ENCODE data around the gene SPAG16. TPM values are rescaled to one million over a fixed set of nuclear protein-coding genes. Genes with fewer than 3 reads are reported as not detected.

Gene SPAG16
- total and polyA plus RNA-seq, 2 donors (not counting 1 experiment from before 2014, with no cell fraction given) = 3.4 to 8.6 TPM

DNA sequence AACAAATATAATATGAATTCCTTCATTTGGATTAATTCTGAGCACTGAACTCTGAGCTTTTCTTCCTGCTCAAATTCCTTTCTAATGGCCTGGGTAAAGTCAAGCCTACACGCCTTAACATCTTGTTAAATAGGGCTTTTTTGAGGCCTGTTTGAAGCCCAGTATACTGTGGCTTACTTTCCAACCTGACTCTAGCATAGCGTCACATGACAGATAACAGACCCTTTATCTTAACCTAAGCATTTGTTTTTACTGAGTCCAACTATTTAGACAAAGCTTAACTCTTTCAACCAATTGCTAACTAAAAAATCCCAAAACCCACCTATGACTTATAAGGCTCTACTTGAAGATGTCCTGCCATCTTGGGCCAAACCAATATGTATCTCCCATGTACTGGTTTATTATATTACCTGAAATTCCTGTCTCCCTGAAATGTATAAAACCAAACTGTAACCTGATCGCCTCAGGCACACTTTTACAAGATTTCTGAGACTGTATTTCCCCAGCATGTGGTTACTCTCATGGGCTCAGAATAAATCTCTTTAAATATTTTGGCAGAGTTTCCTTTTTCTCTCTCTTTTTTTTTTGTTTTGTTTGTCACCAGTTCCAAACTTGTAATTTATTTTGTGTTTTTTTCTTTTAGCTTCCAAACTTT lies 855.5 kb downstream of the SPAG16 start:
- H3K4me1 ChIP-seq (ENCODE audit: control insufficient read depth in 2 of 2, insufficient read depth in 2 of 2, low read length in 2 of 2) = no peaks in the 10 kb centered on the region
- WGBS (ENCODE audit: insufficient coverage) = 100% methylated on average over 1 of the region's 3 CpGs
- POLR2A ChIA-PET = no interaction called here

GRCh38 chr2:214156971-214157370 lies 872.7 kb downstream of the SPAG16 start:
- Mint-ChIP-seq H3K4me3 (no peak overlapping the region), H3K9me3 (ENCODE audit: insufficient read depth) (peaks cover 2% of the 10 kb centered on the region), H3K27me3 (no peaks in the 10 kb centered on the region), H3K27ac (no peak overlapping the region), H3K4me1 (no peaks in the 10 kb centered on the region)
- WGBS (ENCODE audit: insufficient coverage) = no CpG with 5 or more reads among the region's 1 CpG
- H3K36me3 ChIP-seq (replicated peaks in 1 of 2; ENCODE audit: control extremely low read depth in 1 of 2, control insufficient read depth in 1 of 2, extremely low read depth in 1 of 2, insufficient read depth in 2 of 2, low read length in 1 of 2) = no peaks in the 10 kb centered on the region
- intact Hi-C loops (cut with micrococcal nuclease) = no loop called here
- POLR2A ChIA-PET = no interaction called here
- H3K27ac ChIP-seq (ENCODE audit: low read length in 2 of 2) = no peak overlapping the region
- DNase-seq = no peak
- ATAC-seq (ENCODE audit: low read depth) = no peak
- TF ChIP-seq EZH2 (IDR thresholded peaks at IDR 0.05; ENCODE audit: borderline replicate concordance, insufficient read depth, low read depth, low read length, poor library complexity, severe bottlenecking) (no peak), CTCF (IDR thresholded peaks at IDR 0.05) (no peak)
- no peak overlapping the region for H3K4me3 ChIP-seq (ENCODE audit: control extremely low read depth in 1 of 5, extremely low read depth in 1 of 5, insufficient read depth in 1 of 5, low read depth in 2 of 5, low read length in 4 of 5)
- no peaks in the 10 kb centered on the region for H3K4me1 ChIP-seq (ENCODE audit: control insufficient read depth in 2 of 2, insufficient read depth in 2 of 2, low read length in 2 of 2)
- no peaks in the 10 kb centered on the region for H3K79me2 ChIP-seq (ENCODE audit: control insufficient read depth, insufficient read depth, low read length)
- H3K9me3 ChIP-seq (ENCODE audit: control extremely low read depth in 1 of 3, control insufficient read depth in 2 of 3, insufficient read depth in 1 of 3, low read length in 2 of 3) = no peaks in the 10 kb centered on the region
- no peak overlapping the region for H3K9ac ChIP-seq (ENCODE audit: low read length)
- no peaks in the 10 kb centered on the region for H3K27me3 ChIP-seq (replicated peaks in 1 of 4; ENCODE audit: control extremely low read depth in 1 of 4, control insufficient read depth in 3 of 4, insufficient read depth in 4 of 4, low read length in 3 of 4)
- no peak overlapping the region for H3K4me2 ChIP-seq (replicated peaks; ENCODE audit: low read depth, low read length, poor library complexity, severe bottlenecking)
- no peak overlapping the region for H2AFZ ChIP-seq (ENCODE audit: insufficient read depth, low read depth, low read length, poor library complexity, severe bottlenecking)
- no peaks in the 10 kb centered on the region for H4K20me1 ChIP-seq (ENCODE audit: control insufficient read depth, insufficient read depth, low read length, poor library complexity, severe bottlenecking)
- CTCF ChIA-PET = no interaction called here

More for the DNA sequence above, 855.5 kb downstream of the SPAG16 start:
- H3K4me3 ChIP-seq (ENCODE audit: control extremely low read depth in 1 of 5, extremely low read depth in 1 of 5, insufficient read depth in 1 of 5, low read depth in 2 of 5, low read length in 4 of 5) = no peak overlapping the region
- H4K20me1 ChIP-seq (ENCODE audit: control insufficient read depth, insufficient read depth, low read length, poor library complexity, severe bottlenecking) = no peaks in the 10 kb centered on the region
- Mint-ChIP-seq H3K27me3 (no peaks in the 10 kb centered on the region), H3K4me1 (no peaks in the 10 kb centered on the region), H3K9me3 (ENCODE audit: insufficient read depth) (no peaks in the 10 kb centered on the region), H3K27ac (no peak overlapping the region), H3K4me3 (no peak overlapping the region)
- no peak overlapping the region for H3K27ac ChIP-seq (ENCODE audit: low read length in 2 of 2)
- no peak overlapping the region for H2AFZ ChIP-seq (ENCODE audit: insufficient read depth, low read depth, low read length, poor library complexity, severe bottlenecking)
- CTCF ChIA-PET = no interaction called here
- H3K9me3 ChIP-seq (ENCODE audit: control extremely low read depth in 1 of 3, control insufficient read depth in 2 of 3, insufficient read depth in 1 of 3, low read length in 2 of 3) = no peaks in the 10 kb centered on the region
- DNase-seq = no peak
- intact Hi-C loops (cut with micrococcal nuclease) = no loop called here
- H3K36me3 ChIP-seq (replicated peaks in 1 of 2; ENCODE audit: control extremely low read depth in 1 of 2, control insufficient read depth in 1 of 2, extremely low read depth in 1 of 2, insufficient read depth in 2 of 2, low read length in 1 of 2) = no peaks in the 10 kb centered on the region
- H3K79me2 ChIP-seq (ENCODE audit: control insufficient read depth, insufficient read depth, low read length) = no peaks in the 10 kb centered on the region
- no peak for ATAC-seq (ENCODE audit: low read depth)
- H3K27me3 ChIP-seq (replicated peaks in 1 of 4; ENCODE audit: control extremely low read depth in 1 of 4, control insufficient read depth in 3 of 4, insufficient read depth in 4 of 4, low read length in 3 of 4) = no peaks in the 10 kb centered on the region
- TF ChIP-seq EZH2 (IDR thresholded peaks at IDR 0.05; ENCODE audit: borderline replicate concordance, insufficient read depth, low read depth, low read length, poor library complexity, severe bottlenecking) (no peak), CTCF (IDR thresholded peaks at IDR 0.05) (no peak)
- H3K4me2 ChIP-seq (replicated peaks; ENCODE audit: low read depth, low read length, poor library complexity, severe bottlenecking) = no peak overlapping the region
- no peak overlapping the region for H3K9ac ChIP-seq (ENCODE audit: low read length)

Measured in B cell (primary cell).